ENCODE results near the gene BICC1.

BICC1 gene

GRCh38 chr10:58627392-58627791, 114.7 kb downstream of the BICC1 start:
- no peak for DNase-seq (ENCODE audit: low read depth)
- no peak for TF ChIP-seq CTCF (conservative IDR thresholded peaks at IDR 0.05; ENCODE audit: low read depth, low read length)

GRCh38 chr10:58631715-58632114, 119.0 kb downstream of the BICC1 start:
- no peak overlapping the region for H3K4me3 ChIP-seq (ENCODE audit: low read depth, low read length)
- peak; percentile 63 for DNase-seq (ENCODE audit: low read depth)
- peak; percentile 32 for TF ChIP-seq CTCF (conservative IDR thresholded peaks at IDR 0.05; ENCODE audit: low read depth, low read length)

More at GRCh38 chr10:58627392-58627791, 114.7 kb downstream of the BICC1 start:
- no peak overlapping the region for H3K4me3 ChIP-seq (ENCODE audit: low read depth, low read length)

- DNase-seq (ENCODE audit: low read depth): no peak
- no peak for TF ChIP-seq CTCF (conservative IDR thresholded peaks at IDR 0.05; ENCODE audit: low read depth, low read length)
Observed at GRCh38 chr10:58632216-58632615, 119.5 kb downstream of the BICC1 start.

GRCh38 chr10:58637352-58637751, 124.7 kb downstream of the BICC1 start:
- no peak overlapping the region for H3K4me3 ChIP-seq (ENCODE audit: low read depth, low read length)
- TF ChIP-seq CTCF (conservative IDR thresholded peaks at IDR 0.05; ENCODE audit: low read depth, low read length): no peak
- peak; percentile 55 for DNase-seq (ENCODE audit: low read depth)

More at GRCh38 chr10:58632216-58632615, 119.5 kb downstream of the BICC1 start:
- H3K4me3 ChIP-seq (ENCODE audit: low read depth, low read length): no peak overlapping the region

- peak; percentile 40 for DNase-seq (ENCODE audit: low read depth)
- no peak overlapping the region for H3K4me3 ChIP-seq (ENCODE audit: low read depth, low read length)
- no peak for TF ChIP-seq CTCF (conservative IDR thresholded peaks at IDR 0.05; ENCODE audit: low read depth, low read length)
Observed at GRCh38 chr10:58638388-58638787, 125.7 kb downstream of the BICC1 start.

- peak; percentile 41 for TF ChIP-seq CTCF (conservative IDR thresholded peaks at IDR 0.05; ENCODE audit: low read depth, low read length)
- DNase-seq (ENCODE audit: low read depth): peak; percentile 96
- no peak overlapping the region for H3K4me3 ChIP-seq (ENCODE audit: low read depth, low read length)
Observed at GRCh38 chr10:58641095-58641531, 128.4 kb downstream of the BICC1 start.

GRCh38 chr10:58641708-58642107, 129.0 kb downstream of the BICC1 start:
- TF ChIP-seq CTCF (conservative IDR thresholded peaks at IDR 0.05; ENCODE audit: low read depth, low read length): no peak
- no peak overlapping the region for H3K4me3 ChIP-seq (ENCODE audit: low read depth, low read length)
- DNase-seq (ENCODE audit: low read depth): peak; percentile 91
